Measurements from ENCODE around the gene ZBTB44.

ZBTB44 gene

GRCh38 chr11:130214861-130215530 is 99.7 kb downstream of the ZBTB44 start:
- Histone ChIP-seq H3K79me2 (ENCODE audit: insufficient read depth, low read length) (no peaks in the 10 kb centered on the region), H3K9me3 (ENCODE audit: low read length) (no peaks in the 10 kb centered on the region), H3K27ac (ENCODE audit: low read depth, low read length, poor library complexity, severe bottlenecking) (no peak overlapping the region), H3K9me2 (ENCODE audit: low read depth, low read length) (no peaks in the 10 kb centered on the region), H3K9ac (ENCODE audit: low read length) (no peak overlapping the region), H3K4me2 (ENCODE audit: low read length) (no peak overlapping the region), H3K36me3 (ENCODE audit: insufficient read depth, low read length) (peaks cover 37% of the 10 kb centered on the region), H3K4me3 (ENCODE audit: low read depth, low read length, poor library complexity, severe bottlenecking) (no peak overlapping the region), H4K20me1 (ENCODE audit: insufficient read depth, low read length) (no peaks in the 10 kb centered on the region), H3F3A (ENCODE audit: insufficient read depth, low read length) (no peaks in the 10 kb centered on the region), H2AFZ (ENCODE audit: low read length) (no peak overlapping the region), H3K4me1 (ENCODE audit: insufficient read depth, low read length, severe bottlenecking) (peaks cover 6% of the 10 kb centered on the region), H3K27me3 (ENCODE audit: insufficient read depth, low read length) (no peaks in the 10 kb centered on the region)
- no peak for TF ChIP-seq EZH2 (IDR thresholded peaks at IDR 0.05; ENCODE audit: borderline replicate concordance, low read length)
- TF ChIP-seq, protein P1, sequence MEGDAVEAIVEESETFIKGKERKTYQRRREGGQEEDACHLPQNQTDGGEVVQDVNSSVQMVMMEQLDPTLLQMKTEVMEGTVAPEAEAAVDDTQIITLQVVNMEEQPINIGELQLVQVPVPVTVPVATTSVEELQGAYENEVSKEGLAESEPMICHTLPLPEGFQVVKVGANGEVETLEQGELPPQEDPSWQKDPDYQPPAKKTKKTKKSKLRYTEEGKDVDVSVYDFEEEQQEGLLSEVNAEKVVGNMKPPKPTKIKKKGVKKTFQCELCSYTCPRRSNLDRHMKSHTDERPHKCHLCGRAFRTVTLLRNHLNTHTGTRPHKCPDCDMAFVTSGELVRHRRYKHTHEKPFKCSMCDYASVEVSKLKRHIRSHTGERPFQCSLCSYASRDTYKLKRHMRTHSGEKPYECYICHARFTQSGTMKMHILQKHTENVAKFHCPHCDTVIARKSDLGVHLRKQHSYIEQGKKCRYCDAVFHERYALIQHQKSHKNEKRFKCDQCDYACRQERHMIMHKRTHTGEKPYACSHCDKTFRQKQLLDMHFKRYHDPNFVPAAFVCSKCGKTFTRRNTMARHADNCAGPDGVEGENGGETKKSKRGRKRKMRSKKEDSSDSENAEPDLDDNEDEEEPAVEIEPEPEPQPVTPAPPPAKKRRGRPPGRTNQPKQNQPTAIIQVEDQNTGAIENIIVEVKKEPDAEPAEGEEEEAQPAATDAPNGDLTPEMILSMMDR (IDR thresholded peaks at IDR 0.05; ENCODE audit: low read length), result no peak

GRCh38 chr11:130213979-130214281 is 100.8 kb downstream of the ZBTB44 start:
- Histone ChIP-seq H3K79me2 (ENCODE audit: insufficient read depth, low read length) (no peaks in the 10 kb centered on the region), H3K27me3 (ENCODE audit: insufficient read depth, low read length) (no peaks in the 10 kb centered on the region), H3K4me3 (ENCODE audit: low read depth, low read length, poor library complexity, severe bottlenecking) (no peak overlapping the region), H3K9me3 (ENCODE audit: low read length) (no peaks in the 10 kb centered on the region), H2AFZ (ENCODE audit: low read length) (no peak overlapping the region), H3K4me2 (ENCODE audit: low read length) (no peak overlapping the region), H3K4me1 (ENCODE audit: insufficient read depth, low read length, severe bottlenecking) (peaks cover 6% of the 10 kb centered on the region), H3F3A (ENCODE audit: insufficient read depth, low read length) (no peaks in the 10 kb centered on the region), H3K36me3 (ENCODE audit: insufficient read depth, low read length) (peaks cover 48% of the 10 kb centered on the region), H4K20me1 (ENCODE audit: insufficient read depth, low read length) (no peaks in the 10 kb centered on the region), H3K27ac (ENCODE audit: low read depth, low read length, poor library complexity, severe bottlenecking) (no peak overlapping the region), H3K9ac (ENCODE audit: low read length) (no peak overlapping the region), H3K9me2 (ENCODE audit: low read depth, low read length) (no peaks in the 10 kb centered on the region)
- TF ChIP-seq, protein P1 (IDR thresholded peaks at IDR 0.05; ENCODE audit: low read length), result no peak
- no peak for TF ChIP-seq EZH2 (IDR thresholded peaks at IDR 0.05; ENCODE audit: borderline replicate concordance, low read length)

- Histone ChIP-seq H3K79me2 (ENCODE audit: insufficient read depth, low read length) (no peaks in the 10 kb centered on the region), H3K9me3 (ENCODE audit: low read length) (no peaks in the 10 kb centered on the region), H3K4me3 (ENCODE audit: low read depth, low read length, poor library complexity, severe bottlenecking) (no peak overlapping the region), H4K20me1 (ENCODE audit: insufficient read depth, low read length) (no peaks in the 10 kb centered on the region), H3F3A (ENCODE audit: insufficient read depth, low read length) (no peaks in the 10 kb centered on the region), H3K9ac (ENCODE audit: low read length) (no peak overlapping the region), H2AFZ (ENCODE audit: low read length) (no peak overlapping the region), H3K27ac (ENCODE audit: low read depth, low read length, poor library complexity, severe bottlenecking) (no peak overlapping the region), H3K27me3 (ENCODE audit: insufficient read depth, low read length) (no peaks in the 10 kb centered on the region), H3K9me2 (ENCODE audit: low read depth, low read length) (no peaks in the 10 kb centered on the region), H3K4me2 (ENCODE audit: low read length) (no peak overlapping the region), H3K4me1 (ENCODE audit: insufficient read depth, low read length, severe bottlenecking) (peaks cover 6% of the 10 kb centered on the region), H3K36me3 (ENCODE audit: insufficient read depth, low read length) (peaks cover 54% of the 10 kb centered on the region)
- no peak for TF ChIP-seq EZH2 (IDR thresholded peaks at IDR 0.05; ENCODE audit: borderline replicate concordance, low read length)
- TF ChIP-seq, protein P1 (IDR thresholded peaks at IDR 0.05; ENCODE audit: low read length), result peak; percentile 79
These were observed 101.4 kb downstream of the ZBTB44 start for GRCh38 chr11:130213143-130213978.
